ENCODE measurements around the gene MEGF11.

GRCh38 chr15:66294932-66295235 is 41.3 kb upstream of the MEGF11 start:
- TF ChIP-seq, protein P1, sequence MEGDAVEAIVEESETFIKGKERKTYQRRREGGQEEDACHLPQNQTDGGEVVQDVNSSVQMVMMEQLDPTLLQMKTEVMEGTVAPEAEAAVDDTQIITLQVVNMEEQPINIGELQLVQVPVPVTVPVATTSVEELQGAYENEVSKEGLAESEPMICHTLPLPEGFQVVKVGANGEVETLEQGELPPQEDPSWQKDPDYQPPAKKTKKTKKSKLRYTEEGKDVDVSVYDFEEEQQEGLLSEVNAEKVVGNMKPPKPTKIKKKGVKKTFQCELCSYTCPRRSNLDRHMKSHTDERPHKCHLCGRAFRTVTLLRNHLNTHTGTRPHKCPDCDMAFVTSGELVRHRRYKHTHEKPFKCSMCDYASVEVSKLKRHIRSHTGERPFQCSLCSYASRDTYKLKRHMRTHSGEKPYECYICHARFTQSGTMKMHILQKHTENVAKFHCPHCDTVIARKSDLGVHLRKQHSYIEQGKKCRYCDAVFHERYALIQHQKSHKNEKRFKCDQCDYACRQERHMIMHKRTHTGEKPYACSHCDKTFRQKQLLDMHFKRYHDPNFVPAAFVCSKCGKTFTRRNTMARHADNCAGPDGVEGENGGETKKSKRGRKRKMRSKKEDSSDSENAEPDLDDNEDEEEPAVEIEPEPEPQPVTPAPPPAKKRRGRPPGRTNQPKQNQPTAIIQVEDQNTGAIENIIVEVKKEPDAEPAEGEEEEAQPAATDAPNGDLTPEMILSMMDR (IDR thresholded peaks at IDR 0.05): no peak
- TF ChIP-seq POLR2A (IDR thresholded peaks at IDR 0.05): no peak
- no peak for TF ChIP-seq POLR2AphosphoS5 (IDR thresholded peaks at IDR 0.05)
